Measurements from ENCODE around the gene PTPRJ.

- no peak for TF ChIP-seq CTCF (optimal IDR thresholded peaks at IDR 0.05 in 1 of 3, IDR thresholded peaks at IDR 0.05 in 1 of 3, conservative IDR thresholded peaks at IDR 0.05 in 1 of 3; ENCODE audit: extremely low read depth in 1 of 3, insufficient read depth in 2 of 3, low read length in 3 of 3)
- no peak for TF ChIP-seq EZH2 (IDR thresholded peaks at IDR 0.05; ENCODE audit: low read length)
Measured at GRCh38 chr11:47960015-47960414, 20.3 kb upstream of the PTPRJ start.
